ENCODE results near the gene SMIM35.
"Not testable (repeated sequence)": the region's sequence is repeated elsewhere in the genome, so short reads cannot be mapped to it uniquely, and the experiment has no call there.

The SMIM35 gene

GRCh38 chr11:117980280-117980679 is 106.5 kb downstream of the SMIM35 start:
- Histone ChIP-seq H3K36me3 (ENCODE audit: insufficient read depth, low read length) (no peaks in the 10 kb centered on the region), H3K9ac (ENCODE audit: low read depth, low read length) (no peak overlapping the region), H3K9me3 (ENCODE audit: control insufficient read depth, insufficient read depth, low read length) (no peaks in the 10 kb centered on the region), H3K4me1 (ENCODE audit: insufficient read depth, low read length) (no peaks in the 10 kb centered on the region)

GRCh38 chr11:117979481-117980211 is 107.1 kb downstream of the SMIM35 start:
- Histone ChIP-seq H3K36me3 (ENCODE audit: insufficient read depth, low read length) (no peaks in the 10 kb centered on the region), H3K9me3 (ENCODE audit: control insufficient read depth, insufficient read depth, low read length) (no peaks in the 10 kb centered on the region), H3K9ac (ENCODE audit: low read depth, low read length) (no peak overlapping the region), H3K4me1 (ENCODE audit: insufficient read depth, low read length) (no peaks in the 10 kb centered on the region)

- Histone ChIP-seq H3K9ac (ENCODE audit: low read depth, low read length) (no peak overlapping the region), H3K36me3 (ENCODE audit: insufficient read depth, low read length) (no peaks in the 10 kb centered on the region), H3K9me3 (ENCODE audit: control insufficient read depth, insufficient read depth, low read length) (no peaks in the 10 kb centered on the region), H3K4me1 (ENCODE audit: insufficient read depth, low read length) (no peaks in the 10 kb centered on the region)
Observed at GRCh38 chr11:117978991-117979390, 107.8 kb downstream of the SMIM35 start.

- not testable (repeated sequence) for H3K4me1 ChIP-seq (ENCODE audit: insufficient read depth, low read length); H3K36me3 ChIP-seq (ENCODE audit: insufficient read depth, low read length); H3K9me3 ChIP-seq (ENCODE audit: control insufficient read depth, insufficient read depth, low read length); H3K9ac ChIP-seq (ENCODE audit: low read depth, low read length)
Observed at GRCh38 chr11:117978291-117978910, 108.4 kb downstream of the SMIM35 start.

GRCh38 chr11:117977612-117978264 is 109.0 kb downstream of the SMIM35 start:
- H3K9ac ChIP-seq (ENCODE audit: low read depth, low read length); H3K9me3 ChIP-seq (ENCODE audit: control insufficient read depth, insufficient read depth, low read length); H3K36me3 ChIP-seq (ENCODE audit: insufficient read depth, low read length); H3K4me1 ChIP-seq (ENCODE audit: insufficient read depth, low read length): not testable (repeated sequence)

GRCh38 chr11:117977029-117977428 is 109.7 kb downstream of the SMIM35 start:
- Histone ChIP-seq H3K4me1 (ENCODE audit: insufficient read depth, low read length) (no peaks in the 10 kb centered on the region), H3K36me3 (ENCODE audit: insufficient read depth, low read length) (no peaks in the 10 kb centered on the region), H3K9ac (ENCODE audit: low read depth, low read length) (no peak overlapping the region), H3K9me3 (ENCODE audit: control insufficient read depth, insufficient read depth, low read length) (no peaks in the 10 kb centered on the region)

- no peak overlapping the region for H3K9ac ChIP-seq (ENCODE audit: low read depth, low read length)
- H3K36me3 ChIP-seq (ENCODE audit: insufficient read depth, low read length): no peaks in the 10 kb centered on the region
- no peaks in the 10 kb centered on the region for H3K9me3 ChIP-seq (ENCODE audit: control insufficient read depth, insufficient read depth, low read length)
- no peaks in the 10 kb centered on the region for H3K4me1 ChIP-seq (ENCODE audit: insufficient read depth, low read length)
Observed at GRCh38 chr11:117976445-117976844, 110.3 kb downstream of the SMIM35 start.

GRCh38 chr11:117973503-117973860 is 113.3 kb downstream of the SMIM35 start:
- Histone ChIP-seq H3K9ac (ENCODE audit: low read depth, low read length) (no peak overlapping the region), H3K36me3 (ENCODE audit: insufficient read depth, low read length) (no peaks in the 10 kb centered on the region), H3K9me3 (ENCODE audit: control insufficient read depth, insufficient read depth, low read length) (no peaks in the 10 kb centered on the region), H3K4me1 (ENCODE audit: insufficient read depth, low read length) (no peaks in the 10 kb centered on the region)

- Histone ChIP-seq H3K9me3 (ENCODE audit: control insufficient read depth, insufficient read depth, low read length) (no peaks in the 10 kb centered on the region), H3K4me1 (ENCODE audit: insufficient read depth, low read length) (no peaks in the 10 kb centered on the region), H3K9ac (ENCODE audit: low read depth, low read length) (no peak overlapping the region), H3K36me3 (ENCODE audit: insufficient read depth, low read length) (no peaks in the 10 kb centered on the region)
Observed at GRCh38 chr11:117972629-117973502, 113.9 kb downstream of the SMIM35 start.

GRCh38 chr11:117972044-117972443 is 114.7 kb downstream of the SMIM35 start:
- H3K36me3 ChIP-seq (ENCODE audit: insufficient read depth, low read length): no peaks in the 10 kb centered on the region
- no peaks in the 10 kb centered on the region for H3K9me3 ChIP-seq (ENCODE audit: control insufficient read depth, insufficient read depth, low read length)
- no peak overlapping the region for H3K9ac ChIP-seq (ENCODE audit: low read depth, low read length)
- no peaks in the 10 kb centered on the region for H3K4me1 ChIP-seq (ENCODE audit: insufficient read depth, low read length)

- Histone ChIP-seq H3K36me3 (ENCODE audit: insufficient read depth, low read length) (no peaks in the 10 kb centered on the region), H3K9me3 (ENCODE audit: control insufficient read depth, insufficient read depth, low read length) (no peaks in the 10 kb centered on the region), H3K9ac (ENCODE audit: low read depth, low read length) (no peak overlapping the region), H3K4me1 (ENCODE audit: insufficient read depth, low read length) (no peaks in the 10 kb centered on the region)
Observed at GRCh38 chr11:117970400-117971024, 116.3 kb downstream of the SMIM35 start.

GRCh38 chr11:117969160-117969991 is 117.4 kb downstream of the SMIM35 start:
- no peaks in the 10 kb centered on the region for H3K4me1 ChIP-seq (ENCODE audit: insufficient read depth, low read length)
- H3K9me3 ChIP-seq (ENCODE audit: control insufficient read depth, insufficient read depth, low read length): no peaks in the 10 kb centered on the region
- H3K9ac ChIP-seq (ENCODE audit: low read depth, low read length): no peak overlapping the region
- no peaks in the 10 kb centered on the region for H3K36me3 ChIP-seq (ENCODE audit: insufficient read depth, low read length)

- H3K9me3 ChIP-seq (ENCODE audit: control insufficient read depth, insufficient read depth, low read length): no peaks in the 10 kb centered on the region
- no peaks in the 10 kb centered on the region for H3K4me1 ChIP-seq (ENCODE audit: insufficient read depth, low read length)
- H3K9ac ChIP-seq (ENCODE audit: low read depth, low read length): no peak overlapping the region
- H3K36me3 ChIP-seq (ENCODE audit: insufficient read depth, low read length): no peaks in the 10 kb centered on the region
Observed at GRCh38 chr11:117966908-117967307, 119.9 kb downstream of the SMIM35 start.
